GM23248 (cell line): ENCODE measurements around the gene RNASE4.

Experiments used
- EZH2 ChIP-seq: fragments of 200-600 bp; sonication (generic); IDR thresholded peaks from 2 replicates; pipeline ENCODE4 v1.6.1; 2018; ENCODE audit warnings: antibody characterized with exemption, mild to moderate bottlenecking; ENCODE audit not compliant: insufficient read depth, poor library complexity, severe bottlenecking
- EZH2phosphoT487 ChIP-seq: fragments of 200-600 bp; sonication (generic); IDR thresholded peaks from 2 replicates; pipeline ENCODE4 v1.6.1; 2018; ENCODE audit warnings: antibody characterized with exemption, moderate library complexity, mild to moderate bottlenecking, low read depth; ENCODE audit not compliant: insufficient read depth

- no peak for TF ChIP-seq EZH2phosphoT487
- TF ChIP-seq EZH2, result no peak
These were observed 2.3 kb upstream of the RNASE4 start for GRCh38 chr14:20682127-20682434.
